Measurements from ENCODE around the gene ZNF438.
"Not testable (repeated sequence)": the region's sequence is repeated elsewhere in the genome, so short reads cannot be mapped to it uniquely, and the experiment has no call there.

The ZNF438 gene

DNA sequence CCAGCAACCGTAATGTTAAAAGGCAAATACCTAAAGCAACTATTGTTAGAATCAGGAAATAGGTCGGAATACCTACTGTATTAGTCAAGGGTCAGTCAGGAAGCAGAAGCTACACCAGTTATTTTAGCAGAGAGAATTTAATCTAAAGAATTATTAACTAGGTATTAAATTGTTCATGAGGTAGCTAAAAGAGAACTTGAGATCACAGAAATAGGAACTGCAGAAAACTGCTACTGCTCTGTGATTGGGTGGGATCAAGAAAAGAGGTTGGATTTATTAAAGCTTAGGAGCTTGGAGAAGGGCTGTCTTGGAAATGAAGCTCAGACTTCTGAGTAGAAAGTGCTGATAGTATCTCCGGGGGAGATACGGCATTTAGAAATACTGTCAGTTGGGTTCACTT, 20.0 kb upstream of the ZNF438 start:
- no peak for DNase-seq (ENCODE audit: low spot score)
- in situ Hi-C loops (cut with MboI; ENCODE audit: low sequenced_read_pairs, unreplicated experiment) = no loop called here
- no peak for TF ChIP-seq CTCF (IDR thresholded peaks at IDR 0.05; ENCODE audit: borderline replicate concordance, control extremely low read depth, extremely low read depth, insufficient read depth, missing control alignments)

- in situ Hi-C loops (cut with MboI; ENCODE audit: low sequenced_read_pairs, unreplicated experiment) = no loop called here
- DNase-seq (ENCODE audit: low spot score) = no peak
- no peak for TF ChIP-seq CTCF (IDR thresholded peaks at IDR 0.05; ENCODE audit: borderline replicate concordance, control extremely low read depth, extremely low read depth, insufficient read depth, missing control alignments)
Observed at GRCh38 chr10:31042670-31043069, 11.0 kb upstream of the ZNF438 start.

- no peak for TF ChIP-seq CTCF (IDR thresholded peaks at IDR 0.05; ENCODE audit: borderline replicate concordance, control extremely low read depth, extremely low read depth, insufficient read depth, missing control alignments)
- DNase-seq (ENCODE audit: low spot score) = no peak
- in situ Hi-C loops (cut with MboI; ENCODE audit: low sequenced_read_pairs, unreplicated experiment) = no loop called here
Observed at GRCh38 chr10:31041011-31041410, 9.3 kb upstream of the ZNF438 start.

DNA sequence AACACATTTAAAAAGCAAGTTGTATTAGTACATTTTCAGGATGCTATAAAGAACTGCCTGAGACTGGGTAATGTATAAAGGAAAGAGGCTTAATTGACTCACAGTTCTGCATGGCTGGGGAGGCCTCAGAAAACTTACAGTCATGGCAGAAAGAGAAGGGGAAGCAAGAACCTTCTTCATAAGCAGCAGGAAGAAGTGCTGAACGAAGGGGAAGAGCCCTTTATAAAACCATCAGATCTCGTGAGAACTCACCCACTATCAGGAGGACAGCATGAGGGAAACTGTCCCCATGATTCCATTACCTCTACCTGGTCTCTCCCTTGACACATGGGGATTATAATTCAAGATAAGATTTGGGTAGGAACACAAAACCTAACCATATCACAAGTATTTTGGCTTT, 7.3 kb upstream of the ZNF438 start:
- in situ Hi-C loops (cut with MboI; ENCODE audit: low sequenced_read_pairs, unreplicated experiment); DNase-seq (ENCODE audit: low spot score): not testable (repeated sequence)

GRCh38 chr10:31037749-31038148, 6.1 kb upstream of the ZNF438 start:
- TF ChIP-seq CTCF (IDR thresholded peaks at IDR 0.05; ENCODE audit: borderline replicate concordance, control extremely low read depth, extremely low read depth, insufficient read depth, missing control alignments) = no peak
- in situ Hi-C loops (cut with MboI; ENCODE audit: low sequenced_read_pairs, unreplicated experiment) = no loop called here
- no peak for DNase-seq (ENCODE audit: low spot score)

DNA sequence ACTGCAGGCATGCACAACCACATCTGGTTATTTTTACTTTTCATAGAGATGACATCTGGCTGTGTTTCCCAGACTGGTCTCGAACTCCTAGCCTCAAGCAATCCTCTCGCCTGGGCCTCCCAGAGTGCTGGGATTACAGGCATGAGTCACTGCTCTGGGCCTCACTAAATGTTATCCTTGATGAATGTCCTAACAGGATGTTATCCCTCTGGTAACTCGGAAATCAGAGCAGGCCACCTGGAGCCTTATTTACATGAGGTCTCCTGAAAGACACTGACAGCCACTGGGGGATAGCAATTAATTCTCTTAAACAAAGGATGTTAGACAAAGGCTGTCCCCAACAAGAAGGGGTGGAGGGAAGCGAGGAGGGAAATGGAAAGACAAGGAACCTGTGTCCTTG, 4.5 kb upstream of the ZNF438 start:
- TF ChIP-seq CTCF (IDR thresholded peaks at IDR 0.05; ENCODE audit: borderline replicate concordance, control extremely low read depth, extremely low read depth, insufficient read depth, missing control alignments) = no peak
- in situ Hi-C loops (cut with MboI; ENCODE audit: low sequenced_read_pairs, unreplicated experiment) = no loop called here
- DNase-seq (ENCODE audit: low spot score) = no peak

DNA sequence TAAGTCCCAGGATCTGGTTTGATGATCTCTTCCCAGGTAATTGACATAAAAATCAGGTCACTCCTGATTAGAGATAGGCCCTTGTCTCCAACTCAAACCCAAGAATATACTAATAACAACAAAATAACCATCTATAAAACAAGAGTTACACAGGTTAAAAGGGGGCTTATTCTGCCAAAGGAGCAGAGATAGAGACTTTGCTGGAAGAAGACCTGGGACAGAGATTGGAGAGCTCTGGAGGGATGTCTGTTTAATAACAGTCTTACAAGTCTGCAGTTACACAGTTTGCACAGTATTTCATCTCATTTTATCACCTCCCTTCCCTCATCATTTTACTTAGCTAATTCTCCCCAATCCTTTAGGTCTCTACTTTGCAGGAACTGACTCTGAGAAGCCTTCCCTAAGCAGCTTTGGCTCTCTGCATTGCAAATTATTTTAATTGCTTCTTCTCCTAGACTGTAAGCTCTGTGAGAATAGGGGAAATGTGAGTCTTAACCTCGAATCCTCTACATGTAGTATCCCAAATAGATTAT, 3.7 kb upstream of the ZNF438 start:
- TF ChIP-seq CTCF (IDR thresholded peaks at IDR 0.05; ENCODE audit: borderline replicate concordance, control extremely low read depth, extremely low read depth, insufficient read depth, missing control alignments) = no peak
- no peak for DNase-seq (ENCODE audit: low spot score)
- in situ Hi-C loops (cut with MboI; ENCODE audit: low sequenced_read_pairs, unreplicated experiment) = no loop called here
